ENCODE data around the gene CTDSPL2.

DNA sequence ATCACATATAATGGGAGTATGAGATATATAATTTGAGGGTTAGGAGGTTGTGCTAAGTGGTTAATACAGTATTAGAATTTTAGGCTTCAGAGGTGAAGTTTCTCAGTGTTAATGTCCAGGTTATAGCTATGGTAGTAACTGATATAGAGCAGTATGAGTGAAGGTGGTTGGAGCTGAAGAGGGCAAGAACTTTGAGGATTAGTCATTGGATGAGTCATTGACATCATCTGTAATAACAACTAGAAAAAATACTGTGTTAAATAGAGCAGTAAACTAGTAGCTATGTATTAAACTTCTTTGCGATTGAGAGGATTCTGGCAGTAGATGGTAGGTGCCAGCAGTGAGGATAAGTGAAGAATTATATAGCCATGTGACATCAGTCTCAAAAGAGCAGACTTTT lies 62.0 kb downstream of the CTDSPL2 start:
- no peak for TF ChIP-seq EZH2phosphoT487 (IDR thresholded peaks at IDR 0.05; ENCODE audit: unreplicated experiment)
- TF ChIP-seq, protein P1, sequence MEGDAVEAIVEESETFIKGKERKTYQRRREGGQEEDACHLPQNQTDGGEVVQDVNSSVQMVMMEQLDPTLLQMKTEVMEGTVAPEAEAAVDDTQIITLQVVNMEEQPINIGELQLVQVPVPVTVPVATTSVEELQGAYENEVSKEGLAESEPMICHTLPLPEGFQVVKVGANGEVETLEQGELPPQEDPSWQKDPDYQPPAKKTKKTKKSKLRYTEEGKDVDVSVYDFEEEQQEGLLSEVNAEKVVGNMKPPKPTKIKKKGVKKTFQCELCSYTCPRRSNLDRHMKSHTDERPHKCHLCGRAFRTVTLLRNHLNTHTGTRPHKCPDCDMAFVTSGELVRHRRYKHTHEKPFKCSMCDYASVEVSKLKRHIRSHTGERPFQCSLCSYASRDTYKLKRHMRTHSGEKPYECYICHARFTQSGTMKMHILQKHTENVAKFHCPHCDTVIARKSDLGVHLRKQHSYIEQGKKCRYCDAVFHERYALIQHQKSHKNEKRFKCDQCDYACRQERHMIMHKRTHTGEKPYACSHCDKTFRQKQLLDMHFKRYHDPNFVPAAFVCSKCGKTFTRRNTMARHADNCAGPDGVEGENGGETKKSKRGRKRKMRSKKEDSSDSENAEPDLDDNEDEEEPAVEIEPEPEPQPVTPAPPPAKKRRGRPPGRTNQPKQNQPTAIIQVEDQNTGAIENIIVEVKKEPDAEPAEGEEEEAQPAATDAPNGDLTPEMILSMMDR (conservative IDR thresholded peaks at IDR 0.05; ENCODE audit: low read depth in 2 of 2), result no peak
